Measurements from ENCODE around the gene C1RL.
A peak's percentile ranks its signal among the peaks of the same experiment; 100 is the strongest.
"Not testable (repeated sequence)": the region's sequence is repeated elsewhere in the genome, so short reads cannot be mapped to it uniquely, and the experiment has no call there.

Gene C1RL

GRCh38 chr12:7113389-7113871 is 4.4 kb upstream of the C1RL start:
- DNase-seq: peak; percentile 2

GRCh38 chr12:7112041-7112440 is 3.0 kb upstream of the C1RL start:
- DNase-seq: no peak

GRCh38 chr12:7110661-7111060 is 1.6 kb upstream of the C1RL start:
- DNase-seq: no peak

- DNase-seq: no peak
Observed at GRCh38 chr12:7109572-7109920, 532 bp upstream of the C1RL start.

GRCh38 chr12:7108003-7108795 is 815 bp downstream of the C1RL start:
- DNase-seq: peak; percentile 20

GRCh38 chr12:7107636-7108002 is 1.4 kb downstream of the C1RL start:
- DNase-seq: no peak

- not testable (repeated sequence) for DNase-seq
Observed at GRCh38 chr12:7107181-7107580, 1.8 kb downstream of the C1RL start.

GRCh38 chr12:7106082-7106481 is 2.9 kb downstream of the C1RL start:
- DNase-seq: no peak

- no peak for DNase-seq
Observed at GRCh38 chr12:7103837-7104584, 5.0 kb downstream of the C1RL start.

- no peak for DNase-seq
Observed at GRCh38 chr12:7102582-7102981, 6.4 kb downstream of the C1RL start.

- no peak for DNase-seq
Observed at GRCh38 chr12:7101694-7102131, 7.3 kb downstream of the C1RL start.

GRCh38 chr12:7101047-7101693 is 7.8 kb downstream of the C1RL start:
- no peak for DNase-seq

GRCh38 chr12:7100239-7100638 is 8.8 kb downstream of the C1RL start:
- DNase-seq: no peak

GRCh38 chr12:7099290-7099996 is 9.6 kb downstream of the C1RL start:
- DNase-seq: no peak

GRCh38 chr12:7096979-7097378 is 12.0 kb downstream of the C1RL start:
- no peak for DNase-seq

- DNase-seq: no peak
Observed at GRCh38 chr12:7096006-7096932, 12.7 kb downstream of the C1RL start.

- no peak for DNase-seq
Observed at GRCh38 chr12:7093892-7094291, 15.1 kb downstream of the C1RL start.

- no peak for DNase-seq
Observed at GRCh38 chr12:7093486-7093885, 15.5 kb downstream of the C1RL start.

- no peak for DNase-seq
Observed at GRCh38 chr12:7092986-7093460, 16.0 kb downstream of the C1RL start.

GRCh38 chr12:7092229-7092985 is 16.6 kb downstream of the C1RL start, which contains the start of gene C1R:
Gene C1R, minus strand, starts transcription at chr12:7092445. Its CDS starts 57 bp downstream, at chr12:7092388.
- peak; percentile 21 for DNase-seq

GRCh38 chr12:7091660-7092228 is 17.3 kb downstream of the C1RL start:
- no peak for DNase-seq
